ENCODE data around the gene AUTS2. TPM values are rescaled to one million over a fixed set of nuclear protein-coding genes. Genes with fewer than 3 reads are reported as not detected.

The AUTS2 gene
- total and polyA plus RNA-seq, 2 of the 8 experiments (the other 6 are each of a cell fraction or from before 2014, with no cell fraction given), result 25.9 to 101 TPM

DNA sequence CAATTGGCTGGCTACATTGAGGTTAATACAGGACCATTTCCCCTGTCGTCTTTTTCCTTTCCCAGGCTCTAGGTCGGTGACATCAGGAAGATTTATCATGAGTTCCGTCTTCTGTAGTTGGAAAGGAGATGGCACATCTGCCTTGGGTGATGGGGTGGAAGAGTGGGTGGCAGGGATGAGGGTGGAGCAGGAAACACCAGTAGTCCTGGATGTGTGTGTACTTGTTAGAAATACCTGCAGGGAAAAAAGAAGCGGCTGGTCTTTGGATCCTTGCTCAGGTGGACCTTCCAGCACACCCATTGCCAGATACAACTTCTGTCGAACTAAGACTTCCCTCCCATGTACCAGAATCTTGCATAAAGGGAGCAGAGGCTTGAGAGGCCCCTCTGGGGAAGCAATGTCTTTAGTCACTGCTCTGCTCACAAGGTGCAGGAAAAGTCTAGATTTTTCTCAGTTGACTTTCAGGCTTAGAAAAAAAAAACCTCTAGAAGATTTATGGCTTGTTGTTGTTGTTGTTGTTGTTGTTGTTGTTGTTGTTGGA, 1016.9 kb downstream of the AUTS2 start (continued):
- TF ChIP-seq CHD7 (IDR thresholded peaks at IDR 0.05; ENCODE audit: insufficient replicate concordance, low read length), result no peak
- TF ChIP-seq CHD1 (IDR thresholded peaks at IDR 0.05; ENCODE audit: low read depth, low read length), result no peak
- no peak for TF ChIP-seq E2F6 (IDR thresholded peaks at IDR 0.05)
- TF ChIP-seq ATF2 (IDR thresholded peaks at IDR 0.05; ENCODE audit: low read length), result no peak
- no peak for TF ChIP-seq EP300 (IDR thresholded peaks at IDR 0.05; ENCODE audit: borderline replicate concordance in 1 of 2, low read depth in 2 of 2, low read length in 2 of 2)
- no peak for TF ChIP-seq TAF7 (optimal IDR thresholded peaks at IDR 0.05; ENCODE audit: borderline replicate concordance, low read depth, low read length)
- no peak for TF ChIP-seq EGR1 (IDR thresholded peaks at IDR 0.05; ENCODE audit: borderline replicate concordance, low read depth, low read length)
- TF ChIP-seq SIRT6 (IDR thresholded peaks at IDR 0.05; ENCODE audit: low read length), result no peak
- no peak for TF ChIP-seq POU5F1 (IDR thresholded peaks at IDR 0.05; ENCODE audit: low read depth, low read length)
